Glomerular visceral epithelial cell (primary cell): ENCODE data around the gene B3GNT5.

Experiments used
- DNase-seq: peaks from one replicate; pipeline ENCODE4 v3.0.0-alpha.2; 2016; ENCODE audit errors: extremely low spot score

Gene B3GNT5

DNA sequence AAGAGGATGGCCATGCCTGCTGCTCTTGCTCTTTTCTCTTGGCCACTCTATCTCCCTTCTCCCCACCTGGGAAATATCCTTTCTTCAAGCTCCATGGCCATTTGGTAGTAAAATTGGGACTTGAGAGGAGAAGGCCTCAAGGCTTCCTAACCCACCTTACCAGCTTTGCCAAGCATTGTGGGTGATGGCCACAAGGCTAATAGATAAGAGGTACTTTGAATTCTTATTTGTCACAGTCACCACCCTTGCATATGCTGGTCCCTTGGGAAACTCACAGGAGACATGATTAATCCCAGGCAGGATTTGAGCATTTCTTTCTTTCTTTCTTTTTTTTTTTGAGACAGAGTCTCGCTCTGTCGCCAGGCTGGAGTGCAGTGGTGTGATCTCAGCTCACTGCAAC lies 37.2 kb downstream of the B3GNT5 start:
- DNase-seq: no peak

DNA sequence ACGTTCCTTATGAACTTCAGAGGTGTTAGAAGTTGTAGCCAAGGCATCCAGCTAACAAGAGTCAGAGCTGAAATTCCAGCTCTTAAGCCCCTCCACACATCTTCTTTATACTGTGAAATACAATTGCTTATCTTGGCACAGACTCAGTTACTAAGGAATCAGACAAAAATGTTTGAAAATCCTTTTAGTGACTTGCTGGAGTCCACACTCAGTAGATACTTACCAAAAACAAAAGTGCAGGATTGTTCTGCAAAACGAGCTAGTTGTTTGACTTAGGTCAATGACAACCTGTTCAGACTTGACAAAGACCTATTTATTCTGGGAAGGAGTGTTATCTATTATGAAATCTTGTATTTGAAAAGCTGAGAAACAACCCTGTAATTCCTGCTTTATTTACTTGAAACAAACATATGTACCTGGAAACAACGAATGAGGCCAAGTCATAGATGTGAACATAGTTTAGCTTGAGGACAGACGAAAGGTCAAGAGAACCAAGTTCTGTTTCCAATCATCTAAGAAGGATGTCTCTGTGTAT lies 38.5 kb downstream of the B3GNT5 start:
- DNase-seq: no peak

DNA sequence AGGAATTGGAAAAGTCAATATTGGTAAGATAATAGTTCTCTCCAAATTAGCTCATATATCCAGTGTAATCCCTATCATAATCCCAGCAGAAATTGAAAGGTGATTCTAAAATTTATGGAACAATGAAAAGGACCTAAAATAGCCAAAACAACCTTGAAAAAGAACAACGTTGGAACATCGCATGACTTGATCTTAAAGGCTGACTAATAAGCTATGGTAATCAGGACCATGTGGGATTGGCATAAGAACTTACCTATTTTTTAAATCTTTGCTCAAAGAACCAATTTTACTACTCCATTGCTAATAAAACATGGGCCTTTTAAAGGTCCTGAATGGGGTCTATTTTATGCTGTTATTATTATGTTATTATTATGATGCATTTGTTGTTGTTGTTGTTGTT lies 40.9 kb downstream of the B3GNT5 start:
- no peak for DNase-seq

DNA sequence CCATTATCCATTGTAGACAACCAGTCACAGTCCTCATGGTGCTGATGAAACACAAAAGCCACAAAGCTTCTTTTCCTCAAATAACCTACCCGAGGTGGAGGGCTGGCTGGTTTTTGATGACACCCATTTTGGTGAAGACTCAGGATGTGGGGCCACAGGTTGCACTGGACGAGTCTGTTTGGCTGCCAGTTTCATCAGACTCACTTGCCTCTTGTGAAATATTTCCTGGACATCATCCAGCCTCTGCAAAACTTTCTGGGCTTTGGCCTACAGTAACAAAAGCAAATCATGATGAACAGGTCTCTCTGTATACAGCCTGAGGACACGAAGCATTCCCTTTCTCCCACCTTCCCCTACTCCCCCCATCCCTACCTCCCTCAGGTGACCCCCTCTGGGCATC lies 42.2 kb downstream of the B3GNT5 start:
- peak; percentile 50 for DNase-seq

DNA sequence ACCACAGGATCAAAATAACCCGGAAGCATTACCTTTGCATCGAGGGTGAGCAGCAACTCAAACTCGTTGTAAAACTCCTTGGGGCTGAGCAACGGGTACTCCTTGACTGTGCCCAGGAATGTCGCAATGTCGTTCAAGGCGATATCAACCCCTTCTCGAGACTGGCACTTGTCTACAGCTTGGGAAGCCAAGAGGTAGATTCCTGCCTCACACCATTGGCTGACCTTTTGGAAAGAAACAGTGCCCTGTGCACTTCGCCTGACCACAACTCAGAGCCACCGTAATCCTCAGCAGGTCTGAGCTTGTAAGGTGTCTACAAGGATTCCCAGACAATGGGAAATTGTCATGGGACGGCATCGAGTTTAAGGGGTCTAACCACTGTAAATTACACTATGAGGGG lies 43.9 kb downstream of the B3GNT5 start:
- no peak for DNase-seq

DNA sequence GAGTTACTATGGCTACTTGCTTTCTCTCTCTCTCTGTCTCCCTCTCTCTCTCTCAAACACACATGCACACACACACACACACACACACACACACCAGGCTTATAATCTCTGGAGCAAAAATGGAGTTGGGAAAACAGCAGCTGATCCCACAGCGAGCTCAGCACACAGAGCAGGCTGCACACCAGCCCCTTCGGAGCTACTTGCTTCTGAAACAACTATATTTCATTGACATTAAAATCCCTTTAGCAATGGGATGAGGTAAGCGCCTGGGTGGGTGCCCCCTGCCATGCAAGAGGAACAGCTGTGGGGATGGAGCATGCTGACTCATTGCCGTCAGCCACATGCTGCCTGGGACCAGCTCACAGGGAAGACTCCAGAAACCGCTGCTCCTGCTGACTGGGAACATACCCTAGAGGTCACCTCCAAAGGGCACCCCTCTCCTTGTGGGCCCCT lies 45.7 kb downstream of the B3GNT5 start:
- peak; percentile 92 for DNase-seq

DNA sequence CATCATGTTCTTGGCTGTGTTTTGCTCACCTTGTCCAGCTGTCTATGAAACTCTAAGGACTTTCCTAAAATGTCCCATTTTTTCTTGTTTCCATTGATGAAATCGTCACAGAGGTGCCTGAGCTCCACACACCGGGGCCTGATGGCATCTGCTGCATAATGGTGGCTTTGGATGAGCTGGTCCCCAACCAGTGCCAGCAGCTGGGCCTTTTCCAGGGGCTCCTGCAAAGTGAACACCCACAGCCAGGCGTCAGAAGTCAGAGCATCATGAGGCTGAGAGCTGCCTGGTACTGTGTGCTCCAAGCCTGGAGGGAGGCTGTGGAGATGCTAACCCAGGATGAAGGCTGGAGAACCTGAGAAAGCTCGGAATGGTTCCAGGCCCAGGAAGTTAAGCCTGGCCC lies 46.9 kb downstream of the B3GNT5 start:
- no peak for DNase-seq

DNA sequence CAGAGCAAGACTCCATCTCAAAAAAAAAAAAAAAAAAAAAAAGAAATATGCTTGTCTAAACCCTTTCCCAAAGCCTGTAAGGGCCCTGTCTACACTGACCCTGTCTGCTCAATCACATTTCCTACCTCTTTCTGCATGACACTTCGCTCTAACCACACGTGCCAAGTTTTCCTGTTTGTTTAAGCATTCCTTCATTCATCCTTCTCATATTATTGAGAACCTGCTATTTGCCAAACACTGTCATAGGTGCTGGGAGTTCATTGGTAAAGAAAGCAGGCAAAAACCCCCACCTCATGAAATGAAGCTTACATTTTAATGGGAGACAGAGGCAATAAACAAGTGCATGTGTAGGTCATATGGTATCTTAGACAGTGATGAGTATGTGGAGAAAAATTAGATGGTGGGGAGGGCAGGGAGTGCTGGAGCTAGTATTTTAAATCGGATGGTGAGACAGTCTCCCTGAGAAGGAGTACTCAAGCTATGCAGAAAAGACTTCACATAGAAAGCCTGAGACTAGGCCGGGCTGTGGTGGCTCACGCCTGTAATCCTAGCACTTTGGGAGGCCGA lies 48.0 kb downstream of the B3GNT5 start:
- DNase-seq: no peak

DNA sequence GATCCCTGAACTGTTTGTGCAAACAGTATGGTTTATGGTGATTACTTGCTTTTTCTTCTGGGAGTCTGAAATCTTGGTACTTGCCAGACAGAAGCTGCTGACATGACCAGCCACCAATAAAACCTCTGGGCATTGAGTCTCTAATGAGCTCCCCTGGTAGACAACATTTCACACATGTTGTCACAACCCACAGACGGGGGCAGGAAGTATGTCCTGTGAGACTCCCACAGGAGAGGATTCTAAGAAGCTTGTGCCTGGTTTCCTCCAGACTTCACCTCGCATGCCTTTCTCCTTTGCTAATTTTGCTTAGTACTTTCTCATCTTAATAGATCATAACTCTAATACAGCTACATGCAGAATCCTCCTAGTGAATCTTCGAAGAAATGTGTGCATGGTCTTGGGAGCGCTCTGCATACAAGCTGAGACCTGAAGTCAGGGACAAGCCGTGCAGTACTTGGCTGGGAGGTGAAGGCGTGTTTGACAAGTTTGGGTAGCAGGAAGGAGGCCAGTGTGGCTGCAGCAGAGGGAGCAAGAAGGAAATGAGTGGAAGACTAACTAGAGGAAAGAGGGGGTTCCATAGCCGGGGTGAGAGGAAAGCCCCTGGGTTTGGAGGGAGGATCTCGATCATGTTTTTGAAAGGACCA lies 49.0 kb downstream of the B3GNT5 start:
- DNase-seq: peak; percentile 38

DNA sequence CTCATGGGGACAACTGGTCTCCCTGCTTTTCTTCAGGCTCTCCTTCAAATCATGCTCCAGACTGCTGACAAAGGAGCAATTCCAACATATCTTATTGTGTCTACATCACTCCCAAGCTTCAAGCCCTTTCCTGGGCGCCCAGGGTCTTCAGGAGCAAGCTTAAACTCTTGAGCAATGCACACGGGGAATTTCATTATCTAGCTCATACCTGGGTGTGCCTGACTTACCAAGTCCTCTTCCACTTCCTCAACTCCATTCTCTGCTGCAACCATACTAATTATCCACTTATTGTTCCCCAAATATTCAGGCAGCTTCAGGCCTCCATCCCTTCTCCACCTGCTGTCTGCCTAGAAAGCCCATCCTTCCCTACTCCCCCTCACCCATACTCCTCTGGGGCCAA lies 50.6 kb downstream of the B3GNT5 start:
- no peak for DNase-seq

DNA sequence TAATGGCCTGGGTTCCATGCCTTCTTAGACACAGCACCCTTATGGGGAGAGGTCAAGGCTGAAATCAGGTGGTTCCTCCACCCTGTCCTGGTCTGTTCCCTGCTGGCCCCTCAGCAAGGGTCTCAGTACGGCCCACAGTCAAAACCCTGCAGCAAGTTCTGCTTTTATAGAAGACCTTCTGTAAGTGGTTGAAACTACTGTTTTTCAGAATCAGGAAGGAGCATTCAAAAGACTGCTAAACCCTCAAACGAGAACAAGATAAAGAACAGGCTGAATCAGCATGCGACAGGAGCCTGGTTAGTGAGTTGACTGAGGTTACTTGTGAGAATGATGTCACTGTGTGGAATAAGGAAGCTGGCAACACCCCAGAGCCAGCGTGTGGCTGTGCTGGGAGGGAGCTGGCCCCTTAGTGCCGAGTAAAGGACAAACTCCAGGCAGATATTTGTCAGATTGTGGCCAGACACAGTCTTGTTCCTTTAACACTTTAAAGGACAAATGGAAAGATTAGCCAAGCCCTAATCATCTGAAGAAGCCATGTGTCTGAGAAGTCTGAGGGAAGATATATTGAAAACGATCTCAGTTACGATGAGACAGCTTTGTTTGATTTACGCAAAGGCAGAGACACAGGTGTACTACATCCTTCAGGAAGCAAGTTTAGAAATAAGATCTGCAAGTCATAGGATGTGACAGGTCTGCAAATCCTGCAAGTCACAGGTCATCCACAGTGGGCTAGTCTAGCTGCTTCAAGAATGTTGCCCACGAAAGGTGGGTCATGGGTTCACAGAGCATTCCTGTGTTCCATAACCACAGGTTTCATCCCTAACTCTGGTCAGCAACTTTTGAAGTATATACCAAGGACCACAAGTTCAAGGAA lies 54.0 kb downstream of the B3GNT5 start:
- DNase-seq: peak; percentile 92

DNA sequence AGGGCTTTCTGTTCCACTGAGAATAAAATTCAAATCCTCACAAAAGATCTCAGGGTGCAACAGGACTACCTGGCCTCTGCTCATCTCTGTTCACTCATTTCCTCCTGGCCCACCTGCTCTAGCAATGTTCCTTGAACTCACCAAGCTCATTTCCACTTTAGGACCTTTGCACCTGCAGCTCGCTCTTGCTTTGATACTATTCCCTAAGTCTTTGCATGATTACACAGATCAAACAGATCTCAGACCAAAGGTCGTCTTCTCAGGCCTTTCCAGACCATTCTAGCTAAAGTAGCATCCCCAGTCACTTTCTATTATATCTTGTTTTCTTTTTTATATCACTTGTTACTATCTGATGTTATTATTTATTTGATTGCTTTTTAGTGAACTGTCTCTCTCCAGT lies 54.7 kb downstream of the B3GNT5 start:
- no peak for DNase-seq

DNA sequence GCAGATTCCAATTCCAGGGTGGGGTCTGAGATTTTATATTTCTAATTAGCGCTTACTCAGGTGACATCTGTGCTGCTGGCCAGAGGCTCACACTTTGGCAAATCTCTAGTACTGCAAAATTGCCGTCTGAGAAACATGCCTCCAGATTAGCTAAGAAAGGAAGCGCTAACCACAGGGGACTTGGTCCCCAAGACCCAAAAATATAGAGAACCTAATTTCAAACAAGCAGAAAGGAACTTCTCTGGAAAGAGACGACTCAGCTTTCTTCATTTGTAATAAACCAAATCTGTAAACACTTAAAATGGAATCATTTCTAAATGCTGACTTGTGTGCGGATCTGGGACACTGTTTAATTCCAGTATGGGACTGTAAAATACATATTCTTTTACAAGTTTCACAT lies 55.7 kb downstream of the B3GNT5 start:
- no peak for DNase-seq

DNA sequence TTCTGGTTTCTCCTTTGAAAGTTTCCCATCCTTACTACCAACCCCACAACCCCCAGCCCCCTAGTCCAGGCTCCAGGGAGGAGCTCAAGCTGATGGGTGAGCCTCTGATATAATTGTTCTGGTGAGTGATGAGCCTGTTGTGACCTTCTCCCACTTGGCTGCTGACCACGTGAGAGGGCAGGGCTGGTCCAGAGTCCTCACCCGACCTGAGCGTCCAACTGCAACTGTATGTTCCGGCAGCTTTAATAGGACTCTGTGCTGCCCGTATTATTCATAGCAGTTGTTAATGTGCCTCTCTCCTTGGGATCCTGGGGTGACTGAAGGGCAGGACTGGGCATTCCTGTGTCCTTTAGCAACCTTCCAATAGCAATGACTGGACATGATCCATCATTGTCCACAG lies 56.2 kb downstream of the B3GNT5 start:
- no peak for DNase-seq

DNA sequence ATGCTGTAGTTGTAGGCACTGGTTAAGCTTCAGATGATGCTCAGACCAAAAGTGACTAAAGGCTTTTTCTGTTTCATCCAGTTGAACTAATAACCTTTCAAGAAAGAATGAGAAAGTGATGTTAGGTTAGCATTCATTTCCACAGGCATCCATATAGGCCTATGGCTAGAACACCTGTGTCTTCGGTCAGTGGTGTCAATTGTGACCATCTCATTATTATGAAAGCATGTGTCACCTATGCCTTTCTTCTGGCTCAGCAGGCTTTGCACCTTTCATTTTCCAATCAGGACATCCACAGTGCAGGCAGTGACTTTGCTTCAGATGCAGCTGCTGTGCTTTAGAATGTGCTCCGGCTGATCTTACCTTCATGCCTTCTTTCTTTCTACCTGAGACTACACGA lies 57.9 kb downstream of the B3GNT5 start:
- no peak for DNase-seq

DNA sequence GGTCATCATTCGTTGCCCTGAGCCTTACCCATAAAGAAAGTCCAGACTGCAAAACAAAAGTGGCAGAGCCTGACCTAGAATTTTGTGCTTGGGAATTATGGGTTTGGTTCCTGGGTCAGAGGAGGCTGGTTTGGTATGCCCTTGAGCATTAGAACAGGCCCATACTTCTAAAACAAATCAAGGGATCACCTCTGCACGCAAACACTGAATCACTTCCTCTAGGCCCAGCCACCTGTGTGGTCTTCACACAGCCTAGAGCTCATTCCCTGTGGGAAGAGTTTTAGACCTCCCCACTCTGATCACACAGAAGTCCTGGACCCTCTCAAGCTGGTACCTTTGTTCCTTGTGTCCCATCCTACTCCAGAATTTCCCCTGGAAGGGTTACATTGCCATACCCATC lies 59.4 kb downstream of the B3GNT5 start:
- no peak for DNase-seq

DNA sequence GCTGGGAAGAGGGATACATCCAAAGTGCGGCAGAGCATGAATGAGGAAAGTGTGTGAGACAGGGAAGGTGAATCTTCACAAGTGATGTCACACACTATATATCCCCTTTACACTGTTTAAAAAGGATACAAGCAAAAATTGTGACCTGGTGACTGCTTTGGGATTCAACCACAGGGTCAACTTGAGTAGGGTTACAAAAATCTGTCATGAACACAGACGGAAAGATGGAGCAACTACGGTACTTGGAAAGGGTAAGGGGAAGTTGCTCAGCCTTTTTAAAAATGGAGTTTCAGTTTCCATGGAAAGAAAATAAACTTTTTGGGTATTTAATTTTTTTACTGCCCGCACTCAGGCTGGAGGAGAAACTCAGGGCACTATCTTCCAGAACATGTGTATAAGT lies 60.3 kb downstream of the B3GNT5 start:
- no peak for DNase-seq

DNA sequence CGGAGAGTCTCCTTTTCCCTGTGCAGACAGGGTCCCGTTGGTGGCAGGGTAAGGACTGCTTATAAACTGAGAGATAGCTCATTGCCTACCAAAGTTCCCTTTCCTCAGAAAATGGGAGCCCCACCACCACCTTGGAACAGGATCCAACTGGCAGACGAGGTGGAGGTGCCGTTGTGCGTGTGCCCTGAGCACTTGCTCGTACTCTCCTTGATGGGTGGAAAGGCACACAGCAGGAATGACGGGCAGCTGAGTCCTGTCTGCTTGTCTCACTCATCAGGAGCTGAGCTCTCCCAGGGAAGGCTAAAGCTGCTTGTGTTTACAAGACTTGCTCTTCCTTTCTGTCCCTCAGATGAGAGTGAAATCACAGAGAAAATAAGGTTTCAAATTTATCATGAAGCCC lies 60.7 kb downstream of the B3GNT5 start:
- no peak for DNase-seq

DNA sequence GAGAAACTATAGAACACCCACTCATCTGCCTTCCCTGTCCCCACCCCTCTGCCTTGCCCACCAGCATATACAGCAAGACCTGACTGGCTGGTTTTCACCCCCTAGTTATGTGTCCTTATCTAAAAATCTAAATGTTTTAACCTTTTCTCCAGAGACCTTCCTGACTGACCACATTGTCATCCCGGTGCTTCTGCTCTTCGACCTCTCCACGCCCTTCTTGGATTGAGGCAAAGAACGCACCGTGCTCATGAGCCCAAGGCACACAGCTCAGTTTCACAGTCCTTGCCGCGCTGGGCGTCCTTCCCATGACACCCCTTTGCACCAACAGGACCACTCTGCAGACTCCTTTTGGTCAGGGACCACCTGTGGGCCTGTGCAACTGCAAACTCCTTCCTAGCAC lies 62.7 kb downstream of the B3GNT5 start:
- no peak for DNase-seq

DNA sequence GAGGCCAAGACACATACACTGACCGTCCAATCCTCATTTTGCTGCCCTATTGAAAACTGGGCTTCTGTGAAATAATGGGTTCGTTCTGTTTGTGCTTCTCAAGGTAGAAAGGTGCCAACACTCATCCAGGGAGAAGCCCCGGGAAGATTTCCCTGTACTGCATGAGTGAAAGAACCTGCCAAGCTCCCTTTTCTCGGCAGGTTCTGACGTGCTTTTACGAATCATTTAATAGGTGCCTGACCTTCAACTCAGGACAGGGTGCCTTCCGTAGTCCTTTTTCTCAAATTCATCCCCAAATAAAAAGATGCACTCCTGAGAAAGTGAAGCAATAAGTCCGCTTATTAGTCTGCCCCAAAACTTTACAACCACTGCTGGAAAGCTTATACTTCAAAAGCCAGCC lies 64.2 kb downstream of the B3GNT5 start:
- DNase-seq: no peak

DNA sequence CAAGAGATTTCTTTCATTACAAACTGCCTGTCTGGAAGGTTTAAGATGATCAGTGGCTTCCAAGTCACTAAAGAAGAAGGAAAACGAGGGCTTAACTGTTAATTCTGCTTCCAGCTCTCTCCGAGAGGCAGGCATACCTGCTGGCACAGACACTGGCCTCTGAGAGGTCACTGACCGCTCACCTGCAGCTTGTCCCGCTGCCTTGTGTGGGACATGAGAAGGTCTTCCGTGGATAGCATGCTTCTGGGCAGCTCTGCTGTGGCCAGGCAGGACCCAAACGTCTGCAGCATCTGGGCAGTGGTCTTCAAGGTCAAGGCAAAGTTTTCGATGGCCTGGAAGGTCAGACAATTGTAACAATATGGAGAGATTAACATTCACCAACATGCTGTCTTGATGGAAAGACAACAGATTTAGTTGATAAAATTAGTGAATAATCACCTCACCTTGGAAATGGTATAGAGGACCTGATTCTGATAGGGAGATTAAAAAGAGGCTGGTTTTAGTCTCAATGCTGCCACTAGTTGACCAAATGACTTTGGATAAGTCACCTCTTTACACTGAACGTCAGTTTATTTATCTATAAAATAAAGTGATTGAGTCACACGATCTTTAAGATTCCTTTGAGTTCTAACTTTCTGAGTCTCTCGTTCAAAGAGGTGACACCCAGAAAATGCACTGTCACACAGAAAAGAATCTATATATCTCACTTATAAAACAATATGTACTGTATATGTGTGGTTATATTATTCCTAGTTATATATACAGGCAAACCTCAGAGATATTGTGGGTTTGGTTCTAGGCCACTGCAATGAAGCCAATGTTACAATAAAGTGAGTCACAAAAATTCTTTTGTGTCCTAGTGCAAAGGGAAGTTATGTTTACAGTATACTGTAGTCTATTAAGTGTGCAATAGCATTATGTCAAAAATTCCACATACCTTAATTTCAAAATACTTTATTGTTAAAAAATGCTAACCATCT lies 65.1 kb downstream of the B3GNT5 start:
- DNase-seq: no peak

DNA sequence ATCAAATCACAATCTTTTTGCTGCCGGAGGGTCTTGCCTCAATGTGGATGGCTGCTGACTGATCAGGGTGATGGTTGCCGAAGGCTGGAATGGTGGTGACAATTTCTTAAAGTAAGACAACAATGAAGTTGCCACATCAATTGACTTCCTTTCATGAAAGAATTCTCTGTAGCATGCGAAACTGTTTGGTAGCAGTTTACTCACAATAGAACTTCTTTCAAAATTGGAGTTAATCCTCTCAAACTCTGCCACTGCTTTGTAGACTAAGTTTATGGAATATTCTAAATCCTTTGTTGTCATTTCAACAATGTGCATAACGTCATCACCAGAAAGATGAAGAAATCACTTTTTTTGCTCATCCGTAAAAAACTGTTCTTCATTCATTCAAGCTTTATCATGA lies 65.8 kb downstream of the B3GNT5 start:
- no peak for DNase-seq
